ENCODE data around the gene SEC22B.
"Not testable (repeated sequence)": the region's sequence is repeated elsewhere in the genome, so short reads cannot be mapped to it uniquely, and the experiment has no call there.

Gene SEC22B

GRCh38 chr1:120144169-120144568 lies 32.2 kb downstream of the SEC22B start:
- not testable (repeated sequence) for H3K9me3 ChIP-seq (ENCODE audit: control insufficient read depth, low read length); H3K4me1 ChIP-seq (ENCODE audit: control insufficient read depth, insufficient read depth, low read length); H3K27me3 ChIP-seq (replicated peaks; ENCODE audit: control insufficient read depth, insufficient read depth, low read length); H3K36me3 ChIP-seq (ENCODE audit: control insufficient read depth, insufficient read depth, low read length, severe bottlenecking); H3K4me3 ChIP-seq (ENCODE audit: low read length); H3K9ac ChIP-seq (ENCODE audit: low read length)
- peak; percentile 3 for DNase-seq (ENCODE audit: low read depth)

GRCh38 chr1:120143334-120143733 lies 33.0 kb downstream of the SEC22B start:
- H3K27me3 ChIP-seq (replicated peaks; ENCODE audit: control insufficient read depth, insufficient read depth, low read length); H3K36me3 ChIP-seq (ENCODE audit: control insufficient read depth, insufficient read depth, low read length, severe bottlenecking); H3K4me3 ChIP-seq (ENCODE audit: low read length); H3K9me3 ChIP-seq (ENCODE audit: control insufficient read depth, low read length); H3K4me1 ChIP-seq (ENCODE audit: control insufficient read depth, insufficient read depth, low read length); H3K9ac ChIP-seq (ENCODE audit: low read length): not testable (repeated sequence)
- DNase-seq (ENCODE audit: low read depth): peak; percentile 45

GRCh38 chr1:120142512-120143263 lies 33.6 kb downstream of the SEC22B start:
- not testable (repeated sequence) for H3K27me3 ChIP-seq (replicated peaks; ENCODE audit: control insufficient read depth, insufficient read depth, low read length); H3K9ac ChIP-seq (ENCODE audit: low read length); H3K9me3 ChIP-seq (ENCODE audit: control insufficient read depth, low read length); H3K36me3 ChIP-seq (ENCODE audit: control insufficient read depth, insufficient read depth, low read length, severe bottlenecking); H3K4me1 ChIP-seq (ENCODE audit: control insufficient read depth, insufficient read depth, low read length); H3K4me3 ChIP-seq (ENCODE audit: low read length)
- peak; percentile 70 for DNase-seq (ENCODE audit: low read depth)

- not testable (repeated sequence) for H3K9me3 ChIP-seq (ENCODE audit: control insufficient read depth, low read length); H3K27me3 ChIP-seq (replicated peaks; ENCODE audit: control insufficient read depth, insufficient read depth, low read length); DNase-seq (ENCODE audit: low read depth); H3K4me1 ChIP-seq (ENCODE audit: control insufficient read depth, insufficient read depth, low read length); H3K4me3 ChIP-seq (ENCODE audit: low read length); H3K9ac ChIP-seq (ENCODE audit: low read length); H3K36me3 ChIP-seq (ENCODE audit: control insufficient read depth, insufficient read depth, low read length, severe bottlenecking)
Observed at GRCh38 chr1:120141865-120142264, 34.5 kb downstream of the SEC22B start.

- not testable (repeated sequence) for H3K9me3 ChIP-seq (ENCODE audit: control insufficient read depth, low read length); H3K9ac ChIP-seq (ENCODE audit: low read length); H3K4me1 ChIP-seq (ENCODE audit: control insufficient read depth, insufficient read depth, low read length); H3K4me3 ChIP-seq (ENCODE audit: low read length); H3K27me3 ChIP-seq (replicated peaks; ENCODE audit: control insufficient read depth, insufficient read depth, low read length); DNase-seq (ENCODE audit: low read depth); H3K36me3 ChIP-seq (ENCODE audit: control insufficient read depth, insufficient read depth, low read length, severe bottlenecking)
Observed at GRCh38 chr1:120140656-120141265, 35.6 kb downstream of the SEC22B start.

- not testable (repeated sequence) for H3K9ac ChIP-seq (ENCODE audit: low read length); H3K36me3 ChIP-seq (ENCODE audit: control insufficient read depth, insufficient read depth, low read length, severe bottlenecking); H3K27me3 ChIP-seq (replicated peaks; ENCODE audit: control insufficient read depth, insufficient read depth, low read length); H3K4me1 ChIP-seq (ENCODE audit: control insufficient read depth, insufficient read depth, low read length); H3K4me3 ChIP-seq (ENCODE audit: low read length); H3K9me3 ChIP-seq (ENCODE audit: control insufficient read depth, low read length); DNase-seq (ENCODE audit: low read depth)
Observed at GRCh38 chr1:120136086-120136485, 40.2 kb downstream of the SEC22B start.

GRCh38 chr1:120133928-120134325 lies 42.4 kb downstream of the SEC22B start:
- H3K27me3 ChIP-seq (replicated peaks; ENCODE audit: control insufficient read depth, insufficient read depth, low read length); H3K4me1 ChIP-seq (ENCODE audit: control insufficient read depth, insufficient read depth, low read length); H3K9me3 ChIP-seq (ENCODE audit: control insufficient read depth, low read length); DNase-seq (ENCODE audit: low read depth); H3K9ac ChIP-seq (ENCODE audit: low read length); H3K36me3 ChIP-seq (ENCODE audit: control insufficient read depth, insufficient read depth, low read length, severe bottlenecking); H3K4me3 ChIP-seq (ENCODE audit: low read length): not testable (repeated sequence)

GRCh38 chr1:120133228-120133927 lies 42.9 kb downstream of the SEC22B start:
- no peak overlapping the region for H3K9ac ChIP-seq (ENCODE audit: low read length)
- no peak overlapping the region for H3K4me3 ChIP-seq (ENCODE audit: low read length)
- no peaks in the 10 kb centered on the region for H3K27me3 ChIP-seq (replicated peaks; ENCODE audit: control insufficient read depth, insufficient read depth, low read length)
- peaks cover 8% of the 10 kb centered on the region for H3K4me1 ChIP-seq (ENCODE audit: control insufficient read depth, insufficient read depth, low read length)
- H3K9me3 ChIP-seq (ENCODE audit: control insufficient read depth, low read length): no peaks in the 10 kb centered on the region
- DNase-seq (ENCODE audit: low read depth): no peak
- no peaks in the 10 kb centered on the region for H3K36me3 ChIP-seq (ENCODE audit: control insufficient read depth, insufficient read depth, low read length, severe bottlenecking)

GRCh38 chr1:120132406-120132763 lies 43.9 kb downstream of the SEC22B start:
- H3K4me3 ChIP-seq (ENCODE audit: low read length): peak overlapping the region; percentile 29
- H3K9me3 ChIP-seq (ENCODE audit: control insufficient read depth, low read length); DNase-seq (ENCODE audit: low read depth); H3K27me3 ChIP-seq (replicated peaks; ENCODE audit: control insufficient read depth, insufficient read depth, low read length); H3K36me3 ChIP-seq (ENCODE audit: control insufficient read depth, insufficient read depth, low read length, severe bottlenecking); H3K4me1 ChIP-seq (ENCODE audit: control insufficient read depth, insufficient read depth, low read length): not testable (repeated sequence)
- peak overlapping the region; percentile 68 for H3K9ac ChIP-seq (ENCODE audit: low read length)

GRCh38 chr1:120131611-120132405 lies 44.5 kb downstream of the SEC22B start:
- DNase-seq (ENCODE audit: low read depth): peak; percentile 63
- H3K4me1 ChIP-seq (ENCODE audit: control insufficient read depth, insufficient read depth, low read length): not testable (repeated sequence)

GRCh38 chr1:120127921-120128320 lies 48.4 kb downstream of the SEC22B start:
- H3K9ac ChIP-seq (ENCODE audit: low read length); H3K27me3 ChIP-seq (replicated peaks; ENCODE audit: control insufficient read depth, insufficient read depth, low read length); DNase-seq (ENCODE audit: low read depth); H3K36me3 ChIP-seq (ENCODE audit: control insufficient read depth, insufficient read depth, low read length, severe bottlenecking); H3K9me3 ChIP-seq (ENCODE audit: control insufficient read depth, low read length); H3K4me1 ChIP-seq (ENCODE audit: control insufficient read depth, insufficient read depth, low read length); H3K4me3 ChIP-seq (ENCODE audit: low read length): not testable (repeated sequence)

More at GRCh38 chr1:120131611-120132405, 44.5 kb downstream of the SEC22B start:
- not testable (repeated sequence) for H3K36me3 ChIP-seq (ENCODE audit: control insufficient read depth, insufficient read depth, low read length, severe bottlenecking); H3K27me3 ChIP-seq (replicated peaks; ENCODE audit: control insufficient read depth, insufficient read depth, low read length); H3K9me3 ChIP-seq (ENCODE audit: control insufficient read depth, low read length)
- Histone ChIP-seq H3K9ac (ENCODE audit: low read length) (peak overlapping the region; percentile 68), H3K4me3 (ENCODE audit: low read length) (peak overlapping the region; percentile 29)
